Astrocyte of the cerebellum (primary cell): ENCODE results near the gene EI24.
A peak's percentile ranks its signal among the peaks of the same experiment; 100 is the strongest.
"Not testable (repeated sequence)": the region's sequence is repeated elsewhere in the genome, so short reads cannot be mapped to it uniquely, and the experiment has no call there.

Source experiments
- DNase-seq: peaks from one replicate; pipeline ENCODE4 v3.0.0-alpha.2; 2011; ENCODE audit warnings: low read depth
- H3K4me3 ChIP-seq: 2 replicates; pipeline ENCODE4 v1.5.1; 2011; ENCODE audit warnings: mild to moderate bottlenecking, low read depth, low read length, moderate library complexity
- CTCF ChIP-seq: IDR thresholded peaks from 2 replicates; pipeline ENCODE4 v1.5.1; 2012; ENCODE audit warnings: low read length, low read depth, moderate library complexity, mild to moderate bottlenecking; ENCODE audit errors: missing control alignments
- in situ Hi-C: cut with HindIII; loops from 2 replicates; pipeline ENCODE4 v1.10.0; 2017; ENCODE audit warnings: low sequenced_read_pairs

Gene EI24

GRCh38 chr11:125562430-125562829 is 6.8 kb upstream of the EI24 start:
- in situ Hi-C loops: no loop called here
- no peak for DNase-seq
- no peak overlapping the region for H3K4me3 ChIP-seq
- no peak for TF ChIP-seq CTCF

- in situ Hi-C loops: no loop called here
- H3K4me3 ChIP-seq: no peak overlapping the region
- no peak for TF ChIP-seq CTCF
- no peak for DNase-seq
These were observed 4.9 kb upstream of the EI24 start for GRCh38 chr11:125564357-125564756.

DNA sequence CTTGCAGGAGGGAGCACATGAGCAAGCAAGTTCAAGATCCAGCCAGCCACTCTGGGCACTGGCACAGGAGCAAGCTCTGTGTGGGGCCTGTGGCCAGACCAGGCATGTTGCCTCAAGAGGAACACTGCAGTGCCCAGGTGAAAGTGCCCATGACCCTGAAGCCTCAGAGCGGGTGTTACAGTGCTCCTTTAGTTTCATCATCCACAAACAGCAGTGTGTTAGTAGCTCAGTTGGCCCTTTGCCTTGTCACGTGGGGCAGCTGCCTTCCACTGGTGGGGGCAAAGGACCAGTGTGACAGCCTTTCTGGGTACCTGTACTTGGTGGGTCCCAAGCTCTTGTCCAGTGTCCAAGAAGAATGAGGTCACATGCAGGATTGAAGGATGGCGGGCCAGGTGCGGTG is 3.0 kb upstream of the EI24 start:
- no peak overlapping the region for H3K4me3 ChIP-seq
- no peak for TF ChIP-seq CTCF
- in situ Hi-C loops: no loop called here
- DNase-seq: no peak

DNA sequence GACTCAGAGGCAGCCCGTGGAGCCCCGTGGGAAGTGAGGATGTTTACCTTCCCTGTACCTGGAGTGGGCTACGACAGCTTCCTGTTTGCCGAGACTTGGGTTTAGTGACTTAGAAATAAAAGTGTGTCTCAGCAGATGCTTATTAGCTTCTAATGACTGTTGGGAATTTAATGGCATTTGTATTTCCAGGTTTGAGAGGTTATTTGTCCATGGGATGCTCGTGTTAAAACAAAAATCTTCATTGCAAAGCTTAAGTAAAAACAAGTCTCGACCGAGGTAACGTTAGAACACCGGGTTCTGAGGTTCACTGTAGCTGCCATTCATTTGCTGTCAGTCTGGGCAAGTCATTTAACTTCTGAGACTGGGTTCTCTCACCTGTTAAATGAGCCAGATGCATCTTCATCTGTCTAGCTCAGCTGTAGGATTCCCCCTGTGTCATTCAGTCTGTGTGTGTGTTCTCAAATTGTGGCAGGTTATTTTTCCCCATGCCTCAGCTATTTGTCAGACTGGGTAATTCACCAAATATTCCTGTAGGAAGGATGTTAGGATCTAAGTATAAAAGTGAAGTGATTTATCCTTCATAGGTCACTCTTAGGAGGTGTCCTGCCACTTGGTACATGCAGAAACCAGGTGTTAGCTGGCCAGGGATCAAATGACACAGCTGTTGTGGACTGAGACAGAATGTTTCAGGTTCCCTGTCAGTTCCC is 791 bp downstream of the EI24 start:
- no peak for DNase-seq
- peak overlapping the region; percentile 64 for H3K4me3 ChIP-seq
- in situ Hi-C loops: no loop called here
- no peak for TF ChIP-seq CTCF

GRCh38 chr11:125570952-125571351 is 1.7 kb downstream of the EI24 start:
- in situ Hi-C loops: no loop called here
- no peak for TF ChIP-seq CTCF
- no peak for DNase-seq
- H3K4me3 ChIP-seq: no peak overlapping the region

- TF ChIP-seq CTCF: no peak
- in situ Hi-C loops: no loop called here
- H3K4me3 ChIP-seq: no peak overlapping the region
- no peak for DNase-seq
These were observed 3.6 kb downstream of the EI24 start for GRCh38 chr11:125572916-125573315.

DNA sequence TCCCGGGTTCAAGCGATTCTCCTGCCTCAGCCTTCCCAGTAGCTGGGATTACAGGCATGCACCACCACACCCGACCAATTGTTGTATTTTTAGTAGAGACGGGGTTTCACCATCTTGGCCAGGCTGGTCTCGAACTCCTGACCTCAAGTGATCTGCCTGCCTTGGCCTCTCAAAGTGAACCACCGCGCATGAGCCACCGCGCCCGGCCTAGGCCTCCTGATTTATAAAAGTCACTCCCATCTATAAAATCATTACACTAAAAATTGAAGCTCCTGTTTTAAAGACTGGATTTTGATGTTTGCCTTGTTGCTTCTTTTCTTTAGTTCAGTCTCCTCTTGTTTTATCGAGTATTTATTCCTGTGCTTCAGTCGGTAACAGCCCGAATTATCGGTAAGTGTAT is 7.9 kb downstream of the EI24 start:
- DNase-seq, H3K4me3 ChIP-seq, in situ Hi-C loops: not testable (repeated sequence)
